SJCRH30 (cell line): ENCODE results near the gene KRTAP10-11. TPM values are rescaled to one million over a fixed set of nuclear protein-coding genes. Genes with fewer than 3 reads are reported as not detected.
"Not testable (repeated sequence)": the region's sequence is repeated elsewhere in the genome, so short reads cannot be mapped to it uniquely, and the experiment has no call there.

Experiments used
- DNase-seq, 2 experiments: peaks; one replicate each; pipeline ENCODE4 v3.0.0-alpha.2; 2015 to 2020
- H3K27ac ChIP-seq: fragments of 250-450 bp; sonication (Bioruptor Pico); 2 replicates; pipeline ENCODE4 v1.5.1; 2020; ENCODE audit warnings: mild to moderate bottlenecking, moderate library complexity
- H3K27me3 ChIP-seq: fragments of 250-450 bp; sonication (Bioruptor Pico); 2 replicates; pipeline ENCODE4 v1.5.1; 2020; ENCODE audit warnings: mild to moderate bottlenecking, moderate library complexity
- H3K36me3 ChIP-seq: fragments of 250-450 bp; sonication (Bioruptor Pico); 2 replicates; pipeline ENCODE4 v1.5.1; 2020; ENCODE audit warnings: mild to moderate bottlenecking, moderate library complexity
- H3K4me1 ChIP-seq: fragments of 250-450 bp; sonication (Bioruptor Pico); 2 replicates; pipeline ENCODE4 v1.5.1; 2020; ENCODE audit warnings: mild to moderate bottlenecking, moderate library complexity
- H3K4me3 ChIP-seq: fragments of 250-450 bp; sonication (Bioruptor Pico); 2 replicates; pipeline ENCODE4 v1.5.1; 2020; ENCODE audit warnings: mild to moderate bottlenecking, moderate library complexity
- H3K9me3 ChIP-seq: fragments of 250-450 bp; sonication (Bioruptor Pico); replicated peaks from 2 replicates; pipeline ENCODE4 v1.5.1; 2020; ENCODE audit warnings: mild to moderate bottlenecking, moderate library complexity
- total RNA-seq: library from RNA; depleted of rRNA; stranded (reverse); fragments of >200 nt; shearing (Covaris generic); gene quantifications from 2 replicates; pipeline ENCODE4 v1.2.3, GENCODE V29; 2014

Gene KRTAP10-11
- total RNA-seq, 1 experiment from 2014 or later: not detected

DNA sequence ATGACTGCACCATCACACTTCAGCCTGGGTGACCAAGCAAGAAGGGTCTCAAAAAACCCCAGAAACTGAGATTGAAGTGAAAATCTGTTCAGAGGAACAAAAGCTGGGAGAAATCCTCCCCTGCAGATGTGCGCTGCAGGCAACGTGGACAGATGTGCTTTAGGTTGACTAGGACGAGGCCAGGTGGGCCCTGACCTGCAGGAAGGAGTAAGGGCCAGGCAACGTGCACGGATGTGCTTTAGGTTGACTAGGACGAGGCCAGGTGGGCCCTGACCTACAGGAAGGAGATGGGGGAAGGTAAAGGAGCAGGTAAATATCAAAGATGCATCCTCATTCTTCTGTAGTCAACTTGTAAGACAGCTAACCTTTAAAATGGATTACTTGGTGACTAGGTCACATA lies 38.3 kb downstream of the KRTAP10-11 start:
- Histone ChIP-seq H3K36me3 (no peaks in the 10 kb centered on the region), H3K4me1 (peaks cover 12% of the 10 kb centered on the region), H3K27ac (no peak overlapping the region), H3K4me3 (no peak overlapping the region), H3K27me3 (no peaks in the 10 kb centered on the region), H3K9me3 (no peaks in the 10 kb centered on the region; the same call in 1 of the 2 replicates)
- DNase-seq: no peak

DNA sequence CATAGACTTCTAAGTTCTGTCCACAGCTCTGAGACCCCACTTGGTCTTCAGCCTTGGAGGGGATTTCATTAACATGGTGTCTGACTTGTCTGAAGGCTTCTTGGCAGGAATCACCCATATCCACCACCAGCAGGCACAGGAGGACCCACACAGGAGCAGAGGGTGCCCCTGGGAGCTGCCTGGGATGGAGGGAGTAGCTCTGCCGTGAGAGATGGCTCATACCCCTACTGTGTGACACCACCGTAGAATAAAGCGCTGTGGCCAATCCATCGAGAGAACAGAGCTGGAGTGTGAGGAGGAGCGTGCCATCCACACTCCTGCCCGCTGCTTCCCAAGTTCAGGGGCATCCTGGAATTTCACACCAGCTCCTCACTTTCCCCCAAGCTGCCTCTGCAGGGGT lies 38.8 kb downstream of the KRTAP10-11 start:
- not testable (repeated sequence) for H3K4me3 ChIP-seq, H3K27ac ChIP-seq, H3K27me3 ChIP-seq, H3K36me3 ChIP-seq, H3K9me3 ChIP-seq, DNase-seq
- H3K4me1 ChIP-seq: peaks cover 12% of the 10 kb centered on the region

DNA sequence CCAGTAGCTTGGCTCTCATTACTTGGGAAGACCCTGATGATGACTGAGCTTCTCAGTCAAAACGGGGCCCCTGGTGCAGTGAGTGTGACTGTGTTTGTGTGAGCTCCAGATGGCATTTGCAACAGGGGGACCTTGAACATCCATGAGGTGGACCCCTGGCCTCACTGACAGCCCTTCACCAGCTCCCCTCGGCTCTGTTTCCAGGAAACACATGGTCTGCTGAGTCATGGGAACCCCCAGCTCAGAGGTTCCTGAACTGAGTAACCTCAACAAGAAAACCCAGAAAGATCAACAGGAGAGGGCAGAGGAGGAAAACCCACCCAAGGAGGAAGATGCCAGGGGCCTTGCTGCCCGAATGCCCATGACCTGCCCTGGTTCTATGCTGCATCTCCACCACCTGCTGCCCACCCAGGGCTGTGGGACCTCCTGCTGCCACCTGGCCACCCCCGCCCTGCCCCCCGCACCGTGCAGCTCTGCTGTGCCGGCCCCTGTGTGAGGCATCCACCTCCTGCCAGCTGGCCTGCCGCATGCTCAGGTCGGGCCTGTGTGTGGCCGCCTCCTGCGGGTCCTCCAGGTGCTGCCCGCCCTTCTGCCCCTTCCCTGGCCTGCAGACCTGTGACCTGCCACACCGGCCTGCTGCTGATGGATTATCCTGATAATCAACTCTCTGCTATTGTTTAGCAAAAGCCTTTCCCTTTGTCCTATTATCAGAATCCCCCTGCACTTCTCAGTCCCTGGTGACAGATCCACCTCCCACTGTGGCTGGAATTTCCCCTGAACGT lies 40.0 kb downstream of the KRTAP10-11 start:
- peak in 1 of 2 experiments; percentile 14 for DNase-seq
- H3K4me3 ChIP-seq: no peak overlapping the region
- no peaks in the 10 kb centered on the region for H3K9me3 ChIP-seq
- peaks cover 12% of the 10 kb centered on the region for H3K4me1 ChIP-seq
- H3K27ac ChIP-seq: no peak overlapping the region
- no peaks in the 10 kb centered on the region for H3K27me3 ChIP-seq
- no peaks in the 10 kb centered on the region for H3K36me3 ChIP-seq

DNA sequence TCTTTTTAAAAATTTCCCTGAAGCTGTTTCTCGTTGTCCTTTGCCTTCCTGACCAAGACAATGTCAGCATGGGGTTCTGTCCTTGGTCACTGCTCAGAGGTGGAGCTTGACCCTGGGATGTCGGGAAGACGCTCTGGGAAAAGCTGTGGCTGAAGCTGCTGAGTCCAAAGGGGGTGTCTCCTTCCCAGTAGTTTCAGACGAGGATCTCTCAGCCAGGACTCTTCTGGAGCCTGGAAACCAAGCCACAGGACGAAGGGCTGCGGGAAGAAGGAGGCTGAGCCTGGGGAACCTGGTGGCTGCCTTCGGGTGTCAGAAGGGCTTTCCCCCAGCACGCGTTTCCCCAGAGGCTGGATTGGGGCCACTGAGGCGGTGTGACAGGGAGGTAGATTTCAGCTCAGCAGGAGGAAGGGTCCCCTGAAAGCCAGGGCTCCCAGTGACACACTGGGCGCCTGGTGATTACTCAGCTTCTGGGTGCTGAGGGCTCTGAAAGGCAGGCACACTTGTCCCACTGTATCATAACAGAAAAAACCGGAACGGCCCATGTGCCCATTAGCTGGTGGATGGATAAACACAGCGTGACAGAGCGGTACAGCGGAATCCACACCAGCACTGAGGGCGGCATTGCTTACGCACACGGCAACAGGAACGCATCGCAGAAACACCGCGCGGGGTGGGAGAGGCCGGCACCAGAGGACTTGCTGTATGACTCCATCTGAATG lies 40.8 kb downstream of the KRTAP10-11 start:
- no peaks in the 10 kb centered on the region for H3K36me3 ChIP-seq
- DNase-seq: peak; percentile 62 to 75
- peaks cover 21% of the 10 kb centered on the region for H3K4me1 ChIP-seq
- H3K27ac ChIP-seq: peak overlapping the region; percentile 49
- no peaks in the 10 kb centered on the region for H3K27me3 ChIP-seq
- H3K4me3 ChIP-seq: peak overlapping the region; percentile 26
- no peaks in the 10 kb centered on the region for H3K9me3 ChIP-seq

DNA sequence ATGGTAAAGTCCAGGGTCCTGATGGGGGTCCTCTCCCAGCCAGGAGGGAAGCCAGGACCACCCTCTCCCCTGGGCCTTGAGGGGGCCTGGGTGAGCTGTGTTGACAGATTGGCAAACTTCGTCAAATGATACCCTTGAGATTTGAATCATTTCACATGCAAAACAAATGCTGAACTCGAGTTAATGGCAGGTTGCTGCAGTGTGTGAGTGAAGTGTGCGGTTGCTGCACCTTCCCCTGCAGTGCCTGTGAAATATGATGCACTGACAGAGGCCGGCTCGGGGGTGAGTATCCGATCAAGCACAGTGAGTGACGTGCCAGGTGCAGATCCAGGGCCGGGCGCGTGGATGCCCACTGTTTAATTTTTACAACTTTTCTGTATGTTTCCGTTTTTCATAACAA lies 41.5 kb downstream of the KRTAP10-11 start:
- Histone ChIP-seq H3K9me3 (0 out of 2 replicates have a peak, but pooled peaks cover under 1% of the 10 kb centered on the region), H3K4me3 (peak overlapping the region; percentile 26), H3K36me3 (no peaks in the 10 kb centered on the region), H3K4me1 (peaks cover 22% of the 10 kb centered on the region), H3K27ac (peak overlapping the region; percentile 49), H3K27me3 (no peaks in the 10 kb centered on the region)
- peak; percentile 82 to 85 for DNase-seq

DNA sequence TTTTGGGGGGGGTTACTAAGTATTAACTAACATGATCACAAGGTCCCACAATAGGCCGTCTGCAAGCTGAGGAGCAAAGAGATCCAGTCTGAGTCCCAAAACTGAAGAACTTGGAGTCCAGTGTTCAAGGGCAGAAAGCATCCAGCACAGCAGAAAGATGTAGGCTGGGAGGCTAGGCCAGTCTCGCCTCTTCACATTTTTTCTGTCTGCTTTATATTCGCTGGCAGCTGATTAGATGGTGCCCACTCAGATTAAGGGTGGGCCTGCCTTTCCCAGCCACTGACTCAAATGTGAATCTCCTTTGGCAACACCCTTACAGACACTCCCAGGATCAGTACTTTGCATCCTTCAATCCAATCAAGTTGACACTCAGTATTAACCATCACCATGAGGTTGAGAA lies 43.5 kb downstream of the KRTAP10-11 start:
- DNase-seq, H3K27ac ChIP-seq, H3K36me3 ChIP-seq, H3K27me3 ChIP-seq, H3K4me3 ChIP-seq: not testable (repeated sequence)
- peaks cover 22% of the 10 kb centered on the region for H3K4me1 ChIP-seq
- H3K9me3 ChIP-seq: peaks cover 13% of the 10 kb centered on the region; the same call in 1 of the 2 replicates

DNA sequence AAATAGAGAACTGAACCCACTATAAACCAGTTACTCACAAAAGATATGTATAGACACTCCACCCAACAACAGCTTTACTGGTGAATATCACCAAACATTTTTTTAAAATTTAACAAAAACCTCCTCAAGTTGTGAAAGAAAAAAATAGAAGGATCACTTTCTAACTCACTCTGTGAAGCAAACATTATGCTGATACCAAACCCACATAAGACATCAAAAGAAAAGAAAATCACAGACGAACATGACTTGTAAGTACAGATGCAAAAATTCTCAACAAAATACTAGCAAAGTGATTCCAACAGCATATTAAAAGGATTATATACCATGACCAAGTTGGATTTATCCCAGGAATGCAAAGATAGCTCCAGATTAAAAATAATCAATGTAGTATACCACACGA lies 45.5 kb downstream of the KRTAP10-11 start:
- Histone ChIP-seq H3K9me3 (peaks cover 13% of the 10 kb centered on the region; the same call in 1 of the 2 replicates), H3K36me3 (no peaks in the 10 kb centered on the region), H3K27ac (0 out of 2 replicates have a peak overlapping the region, but pooled peaks have one; percentile 4), H3K4me1 (peaks cover 18% of the 10 kb centered on the region), H3K4me3 (no peak overlapping the region), H3K27me3 (no peaks in the 10 kb centered on the region)
- peak in 1 of 2 experiments; percentile 18 for DNase-seq

DNA sequence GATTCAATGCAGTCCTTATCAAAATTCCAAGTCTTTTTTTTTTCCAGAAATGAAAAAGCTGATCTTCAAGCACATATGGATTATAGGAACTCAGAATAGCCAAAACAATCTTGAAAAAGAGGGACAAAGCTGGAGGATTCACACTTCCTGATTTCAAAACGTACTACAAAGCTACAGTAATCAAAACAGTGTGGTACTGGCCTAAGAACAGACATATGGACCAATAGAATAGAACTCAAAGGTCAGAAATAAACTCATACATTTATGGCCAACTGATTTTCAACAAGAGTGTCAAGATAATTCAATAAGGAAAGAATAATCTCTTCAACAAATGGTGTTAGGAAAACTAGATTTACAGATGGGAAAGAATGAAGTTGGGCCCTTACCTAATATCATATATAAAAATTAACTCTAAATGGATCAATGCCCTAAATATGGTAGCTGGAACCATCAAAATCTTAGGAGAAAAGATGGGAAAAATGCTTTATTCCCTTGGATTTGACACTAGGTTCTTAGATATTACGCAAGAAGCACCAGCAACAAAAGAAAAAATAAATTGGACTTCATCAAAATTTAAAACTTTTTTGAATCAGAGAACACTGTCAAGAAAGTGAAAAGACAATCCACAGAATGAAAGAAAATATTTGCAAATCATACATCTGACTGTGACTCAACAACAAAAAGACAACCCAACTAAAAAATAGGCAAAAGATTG lies 46.7 kb downstream of the KRTAP10-11 start:
- no peaks in the 10 kb centered on the region for H3K36me3 ChIP-seq
- H3K4me3 ChIP-seq: no peak overlapping the region
- peaks cover 4% of the 10 kb centered on the region; the same call in 1 of the 2 replicates for H3K27me3 ChIP-seq
- peaks cover 13% of the 10 kb centered on the region; the same call in 1 of the 2 replicates for H3K9me3 ChIP-seq
- no peak overlapping the region for H3K27ac ChIP-seq
- H3K4me1 ChIP-seq: peaks cover 14% of the 10 kb centered on the region
- DNase-seq: no peak

DNA sequence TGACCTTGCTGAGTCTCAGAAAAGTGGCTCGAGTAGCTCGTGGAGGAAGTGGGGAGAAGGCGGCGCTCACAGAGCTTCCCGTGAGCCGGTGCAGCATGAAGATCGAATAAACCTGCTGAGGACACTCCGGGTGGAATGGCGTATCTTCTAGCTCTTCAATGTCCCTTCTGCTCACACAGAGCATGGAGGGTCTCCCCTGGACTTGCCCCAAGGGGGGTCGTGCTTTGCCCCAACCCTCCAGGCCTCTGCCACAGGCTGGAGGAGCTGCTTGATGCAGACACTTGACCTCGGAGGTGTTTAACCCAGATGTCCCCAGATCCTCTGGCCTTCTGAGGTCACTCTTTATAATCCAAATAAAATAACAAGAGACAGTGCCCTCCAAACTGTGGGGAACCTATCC lies 48.6 kb downstream of the KRTAP10-11 start:
- H3K4me1 ChIP-seq: peaks cover 11% of the 10 kb centered on the region
- no peak overlapping the region for H3K4me3 ChIP-seq
- no peaks in the 10 kb centered on the region for H3K36me3 ChIP-seq
- peaks cover 10% of the 10 kb centered on the region; the same call in 1 of the 2 replicates for H3K27me3 ChIP-seq
- peaks cover 13% of the 10 kb centered on the region; the same call in 1 of the 2 replicates for H3K9me3 ChIP-seq
- no peak overlapping the region for H3K27ac ChIP-seq
- DNase-seq: no peak

DNA sequence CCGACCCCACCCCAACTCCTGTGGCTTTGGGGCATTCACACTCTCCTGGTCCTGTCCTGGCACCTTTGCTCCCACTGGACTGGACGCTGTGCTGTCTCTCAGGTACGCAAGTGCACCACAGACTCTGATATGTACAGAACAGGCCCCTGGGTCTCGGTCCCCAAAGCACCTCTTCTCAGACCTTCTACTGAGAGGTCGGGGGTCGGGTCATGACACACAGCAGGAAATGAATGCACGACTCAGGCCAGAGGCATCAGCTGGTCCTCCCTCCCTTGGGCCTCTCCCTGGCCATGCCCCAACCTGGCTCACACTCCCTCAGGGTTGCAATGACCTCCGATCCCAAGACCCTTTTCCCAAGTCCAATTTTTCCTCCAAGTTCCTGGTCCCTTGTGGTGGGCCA lies 49.0 kb downstream of the KRTAP10-11 start:
- no peak for DNase-seq
- Histone ChIP-seq H3K27me3 (peaks cover 11% of the 10 kb centered on the region; the same call in 1 of the 2 replicates), H3K27ac (no peak overlapping the region), H3K9me3 (peaks cover 13% of the 10 kb centered on the region; the same call in 1 of the 2 replicates), H3K4me1 (peaks cover 11% of the 10 kb centered on the region), H3K4me3 (no peak overlapping the region), H3K36me3 (no peaks in the 10 kb centered on the region)

DNA sequence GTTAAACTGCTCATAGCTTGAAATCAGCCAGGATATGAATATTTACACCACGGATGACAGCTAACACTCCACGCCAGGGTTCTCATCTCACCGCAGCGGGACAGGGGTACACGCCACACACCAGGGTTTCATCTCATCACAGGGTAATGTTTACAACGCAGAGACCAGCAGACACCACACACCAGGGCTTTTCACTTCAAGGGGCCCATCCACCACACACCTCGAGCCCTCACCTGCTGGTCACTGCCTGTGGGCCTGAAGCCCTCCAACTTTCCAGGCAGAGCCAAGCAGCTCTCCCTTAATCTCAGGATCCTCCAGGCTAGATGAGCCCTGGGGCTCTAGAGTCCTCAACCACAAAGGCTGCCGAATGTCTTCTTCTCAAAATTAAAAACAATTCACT lies 49.4 kb downstream of the KRTAP10-11 start:
- Histone ChIP-seq H3K27ac (no peak overlapping the region), H3K27me3 (peaks cover 13% of the 10 kb centered on the region; the same call in 1 of the 2 replicates), H3K4me3 (no peak overlapping the region), H3K9me3 (peaks cover 13% of the 10 kb centered on the region; the same call in 1 of the 2 replicates), H3K36me3 (no peaks in the 10 kb centered on the region), H3K4me1 (peaks cover 11% of the 10 kb centered on the region)
- no peak for DNase-seq

DNA sequence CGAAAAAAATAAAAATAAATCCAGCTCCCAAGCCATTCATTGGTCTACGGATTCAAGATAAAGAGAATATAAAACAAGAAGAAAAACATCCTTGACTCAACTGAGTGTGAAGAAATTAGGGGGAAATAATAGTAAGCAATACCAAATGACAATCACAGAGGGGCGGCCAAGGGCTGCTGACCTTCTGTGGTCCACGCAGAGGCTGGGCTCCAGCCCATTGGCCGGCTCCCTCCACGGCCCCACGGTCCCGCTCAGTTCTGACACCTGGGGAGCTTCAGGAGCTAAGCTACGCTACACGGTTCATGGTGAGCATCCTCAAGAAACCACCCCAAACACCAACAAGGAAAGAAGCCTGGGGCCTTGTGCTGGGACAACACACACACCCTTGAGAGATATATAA lies 50.4 kb downstream of the KRTAP10-11 start:
- Histone ChIP-seq H3K9me3 (peaks cover 13% of the 10 kb centered on the region; the same call in 1 of the 2 replicates), H3K4me1 (peaks cover 6% of the 10 kb centered on the region), H3K27ac (no peak overlapping the region), H3K27me3 (peaks cover 13% of the 10 kb centered on the region; the same call in 1 of the 2 replicates), H3K36me3 (no peaks in the 10 kb centered on the region), H3K4me3 (no peak overlapping the region)
- DNase-seq: no peak
